Osteoblast (primary cell): Measurements from ENCODE around the gene JARID2. TPM values are rescaled to one million over a fixed set of nuclear protein-coding genes. Genes with fewer than 3 reads are reported as not detected.

Experiments
- DNase-seq: peaks from one replicate; pipeline ENCODE4 v3.0.0; 2011; ENCODE audit warnings: low spot score, mixed read lengths; ENCODE audit not compliant: insufficient read length; ENCODE audit errors: missing footprints
- H2AFZ ChIP-seq: 2 replicates; pipeline ENCODE4 v1.6.0; 2011; ENCODE audit warnings: mild to moderate bottlenecking, low read length
- H3K27ac ChIP-seq: 2 replicates; pipeline ENCODE4 v1.5.1; 2011; ENCODE audit warnings: mild to moderate bottlenecking, low read depth, low read length, moderate library complexity
- H3K27me3 ChIP-seq: 2 replicates; pipeline ENCODE4 v1.6.0; 2012; ENCODE audit warnings: mild to moderate bottlenecking, control low read depth, inconsistent platforms, low read length, moderate library complexity; ENCODE audit not compliant: insufficient read depth
- H3K36me3 ChIP-seq: 2 replicates; pipeline ENCODE4 v1.5.1; 2011; ENCODE audit warnings: mild to moderate bottlenecking, low read length, control low read depth, moderate library complexity; ENCODE audit not compliant: insufficient read depth
- H3K4me1 ChIP-seq: 2 replicates; pipeline ENCODE4 v1.5.1; 2011; ENCODE audit warnings: mild to moderate bottlenecking, low read length, control low read depth, moderate library complexity; ENCODE audit not compliant: insufficient read depth
- H3K4me2 ChIP-seq: 2 replicates; pipeline ENCODE4 v1.6.0; 2011; ENCODE audit warnings: mild to moderate bottlenecking, low read length; ENCODE audit not compliant: insufficient read depth
- H3K4me3 ChIP-seq: fragments of 200-600 bp; sonication (generic); 3 replicates; pipeline ENCODE4 v1.5.1; 2012; ENCODE audit warnings: mild to moderate bottlenecking, low read length, inconsistent platforms; ENCODE audit not compliant: insufficient read depth
- H3K79me2 ChIP-seq: 2 replicates; pipeline ENCODE4 v1.6.0; 2012; ENCODE audit warnings: mild to moderate bottlenecking, low read length, control low read depth, inconsistent platforms; ENCODE audit not compliant: insufficient read depth
- H3K9me3 ChIP-seq: 2 replicates; pipeline ENCODE4 v1.5.1; 2011; ENCODE audit warnings: low read depth, low read length, control low read depth
- H4K20me1 ChIP-seq: 2 replicates; pipeline ENCODE4 v1.6.0; 2012; ENCODE audit warnings: mild to moderate bottlenecking, low read length, control low read depth; ENCODE audit not compliant: insufficient read depth
- total RNA-seq: library from RNA; depleted of rRNA; stranded (reverse); fragments of >200 nt; gene quantifications from 2 replicates; pipeline ENCODE4 v1.2.3, GENCODE V29; 2012
- TF ChIP-seq, protein P1 (sequence below): IDR thresholded peaks from 2 replicates; pipeline ENCODE4 v1.5.1; 2011; ENCODE audit warnings: mild to moderate bottlenecking, low read depth, low read length, moderate library complexity; ENCODE audit errors: extremely low read depth

JARID2 gene
- total RNA-seq, 1 donor = 10.5 TPM

DNA sequence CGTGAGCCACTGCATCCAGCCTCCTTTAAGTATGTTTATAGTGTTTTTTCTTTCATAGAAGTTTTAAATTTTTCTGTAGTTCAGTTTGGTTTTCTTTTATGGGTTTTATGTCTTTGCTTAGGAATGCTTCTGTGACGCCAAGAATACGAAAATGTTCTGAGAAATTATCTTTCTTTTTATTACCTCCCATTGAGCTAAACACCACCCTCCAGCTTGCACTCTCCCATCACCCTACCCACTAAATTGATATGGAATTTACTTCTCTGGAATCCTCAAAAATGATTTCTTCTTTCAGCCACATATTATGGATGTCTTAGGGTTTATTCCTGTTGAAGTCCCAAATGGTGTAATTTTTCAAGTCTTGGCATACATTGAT, 38.1 kb downstream of the JARID2 start:
- peaks cover 44% of the 10 kb centered on the region for H3K4me1 ChIP-seq
- H3K4me2 ChIP-seq = peak overlapping the region; percentile 53
- no peaks in the 10 kb centered on the region for H3K9me3 ChIP-seq
- H2AFZ ChIP-seq = no peak overlapping the region
- DNase-seq = peak; percentile 86
- peaks cover 77% of the 10 kb centered on the region for H3K79me2 ChIP-seq
- TF ChIP-seq, protein P1, sequence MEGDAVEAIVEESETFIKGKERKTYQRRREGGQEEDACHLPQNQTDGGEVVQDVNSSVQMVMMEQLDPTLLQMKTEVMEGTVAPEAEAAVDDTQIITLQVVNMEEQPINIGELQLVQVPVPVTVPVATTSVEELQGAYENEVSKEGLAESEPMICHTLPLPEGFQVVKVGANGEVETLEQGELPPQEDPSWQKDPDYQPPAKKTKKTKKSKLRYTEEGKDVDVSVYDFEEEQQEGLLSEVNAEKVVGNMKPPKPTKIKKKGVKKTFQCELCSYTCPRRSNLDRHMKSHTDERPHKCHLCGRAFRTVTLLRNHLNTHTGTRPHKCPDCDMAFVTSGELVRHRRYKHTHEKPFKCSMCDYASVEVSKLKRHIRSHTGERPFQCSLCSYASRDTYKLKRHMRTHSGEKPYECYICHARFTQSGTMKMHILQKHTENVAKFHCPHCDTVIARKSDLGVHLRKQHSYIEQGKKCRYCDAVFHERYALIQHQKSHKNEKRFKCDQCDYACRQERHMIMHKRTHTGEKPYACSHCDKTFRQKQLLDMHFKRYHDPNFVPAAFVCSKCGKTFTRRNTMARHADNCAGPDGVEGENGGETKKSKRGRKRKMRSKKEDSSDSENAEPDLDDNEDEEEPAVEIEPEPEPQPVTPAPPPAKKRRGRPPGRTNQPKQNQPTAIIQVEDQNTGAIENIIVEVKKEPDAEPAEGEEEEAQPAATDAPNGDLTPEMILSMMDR = no peak
- H4K20me1 ChIP-seq = peaks cover 20% of the 10 kb centered on the region
- peak overlapping the region; percentile 85 for H3K27ac ChIP-seq
- H3K36me3 ChIP-seq = no peaks in the 10 kb centered on the region
- no peaks in the 10 kb centered on the region for H3K27me3 ChIP-seq
- H3K4me3 ChIP-seq = no peak overlapping the region

- H3K27ac ChIP-seq = peak overlapping the region; percentile 85
- H4K20me1 ChIP-seq = peaks cover 12% of the 10 kb centered on the region
- peak; percentile 48 for DNase-seq
- H3K4me3 ChIP-seq = no peak overlapping the region
- no peak overlapping the region for H2AFZ ChIP-seq
- peaks cover 37% of the 10 kb centered on the region for H3K4me1 ChIP-seq
- no peaks in the 10 kb centered on the region for H3K9me3 ChIP-seq
- H3K36me3 ChIP-seq = no peaks in the 10 kb centered on the region
- no peaks in the 10 kb centered on the region for H3K27me3 ChIP-seq
- TF ChIP-seq, protein P1 = no peak
- peak overlapping the region; percentile 60 for H3K4me2 ChIP-seq
- peaks cover 74% of the 10 kb centered on the region for H3K79me2 ChIP-seq
These were observed 38.9 kb downstream of the JARID2 start for GRCh38 chr6:15284743-15285142.

DNA sequence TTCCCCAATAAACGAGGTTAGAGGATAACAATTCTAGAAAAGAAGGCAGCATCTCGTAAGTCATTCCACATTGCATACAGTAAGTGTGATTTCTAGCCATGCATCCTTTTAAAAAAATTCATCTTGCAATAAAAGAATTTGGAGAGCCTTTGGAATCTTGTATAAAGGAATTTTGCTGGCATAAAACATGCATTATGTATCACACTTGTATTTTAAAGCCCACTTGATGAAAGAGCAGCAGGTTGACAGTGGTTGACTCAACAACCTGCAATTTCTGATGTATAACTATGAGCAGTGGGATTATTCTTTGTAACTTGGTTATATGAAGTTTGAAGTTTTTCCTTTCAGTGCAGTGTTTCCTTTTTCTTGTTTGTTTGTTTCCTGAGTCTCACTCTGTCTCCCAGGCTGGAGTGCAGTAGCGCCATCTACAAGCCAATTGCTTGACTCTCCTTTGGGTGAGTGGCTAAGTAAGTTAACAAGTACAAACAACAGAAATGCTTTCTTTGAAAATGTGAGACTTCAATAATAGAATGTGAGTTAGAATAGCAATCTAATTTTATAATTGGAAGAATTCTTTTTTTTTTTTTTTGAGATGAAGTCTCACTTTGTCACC, 39.9 kb downstream of the JARID2 start:
- TF ChIP-seq, protein P1 = no peak
- H3K36me3 ChIP-seq = no peaks in the 10 kb centered on the region
- peak overlapping the region; percentile 85 for H3K27ac ChIP-seq
- no peak overlapping the region for H3K4me2 ChIP-seq
- peaks cover 74% of the 10 kb centered on the region for H3K79me2 ChIP-seq
- H3K4me3 ChIP-seq = no peak overlapping the region
- H3K4me1 ChIP-seq = peaks cover 30% of the 10 kb centered on the region
- H4K20me1 ChIP-seq = peaks cover 10% of the 10 kb centered on the region
- DNase-seq = no peak
- no peaks in the 10 kb centered on the region for H3K27me3 ChIP-seq
- H2AFZ ChIP-seq = no peak overlapping the region
- H3K9me3 ChIP-seq = no peaks in the 10 kb centered on the region

- H3K4me1 ChIP-seq = peaks cover 27% of the 10 kb centered on the region
- no peak overlapping the region for H2AFZ ChIP-seq
- H3K27ac ChIP-seq = no peak overlapping the region
- no peak for DNase-seq
- H3K9me3 ChIP-seq = no peaks in the 10 kb centered on the region
- H3K36me3 ChIP-seq = no peaks in the 10 kb centered on the region
- H3K4me2 ChIP-seq = no peak overlapping the region
- H3K27me3 ChIP-seq = no peaks in the 10 kb centered on the region
- H3K79me2 ChIP-seq = peaks cover 68% of the 10 kb centered on the region
- no peak overlapping the region for H3K4me3 ChIP-seq
- H4K20me1 ChIP-seq = peaks cover 3% of the 10 kb centered on the region
- TF ChIP-seq, protein P1 = no peak
These were observed 42.0 kb downstream of the JARID2 start for GRCh38 chr6:15287670-15288375.
